ENCODE results near the gene NCKAP5. TPM values are rescaled to one million over a fixed set of nuclear protein-coding genes. Genes with fewer than 3 reads are reported as not detected.

The NCKAP5 gene
- total and polyA plus RNA-seq, 2 donors (not counting 1 experiment from before 2014, with no cell fraction given), result not detected

GRCh38 chr2:132761437-132761836 is 806.8 kb downstream of the NCKAP5 start:
- Mint-ChIP-seq H3K27ac (no peak overlapping the region), H3K27me3 (no peaks in the 10 kb centered on the region), H3K9me3 (ENCODE audit: insufficient read depth) (no peaks in the 10 kb centered on the region), H3K4me1 (no peaks in the 10 kb centered on the region), H3K4me3 (no peak overlapping the region)
- H3K27ac ChIP-seq (ENCODE audit: low read length in 2 of 2), result no peak overlapping the region
- H3K9me3 ChIP-seq (ENCODE audit: control extremely low read depth in 1 of 3, control insufficient read depth in 2 of 3, insufficient read depth in 1 of 3, low read length in 2 of 3), result no peaks in the 10 kb centered on the region
- no CpG with 5 or more reads among the region's 1 CpG for WGBS (ENCODE audit: insufficient coverage)
- H3K9ac ChIP-seq (ENCODE audit: low read length), result no peak overlapping the region
- no peaks in the 10 kb centered on the region for H3K4me1 ChIP-seq (ENCODE audit: control insufficient read depth in 2 of 2, insufficient read depth in 2 of 2, low read length in 2 of 2)
- ATAC-seq (ENCODE audit: low read depth) (no peak), DNase-seq (no peak)
- ChIA-PET POLR2A (no interaction called here), CTCF (no interaction called here)
- H3K79me2 ChIP-seq (ENCODE audit: control insufficient read depth, insufficient read depth, low read length), result no peaks in the 10 kb centered on the region
- TF ChIP-seq CTCF (IDR thresholded peaks at IDR 0.05) (no peak), EZH2 (IDR thresholded peaks at IDR 0.05; ENCODE audit: borderline replicate concordance, insufficient read depth, low read depth, low read length, poor library complexity, severe bottlenecking) (no peak)
- no peaks in the 10 kb centered on the region for H4K20me1 ChIP-seq (ENCODE audit: control insufficient read depth, insufficient read depth, low read length, poor library complexity, severe bottlenecking)
- no peaks in the 10 kb centered on the region for H3K36me3 ChIP-seq (replicated peaks in 1 of 2; ENCODE audit: control extremely low read depth in 1 of 2, control insufficient read depth in 1 of 2, extremely low read depth in 1 of 2, insufficient read depth in 2 of 2, low read length in 1 of 2)
- no peak overlapping the region for H2AFZ ChIP-seq (ENCODE audit: insufficient read depth, low read depth, low read length, poor library complexity, severe bottlenecking)
- H3K4me3 ChIP-seq (ENCODE audit: control extremely low read depth in 1 of 5, extremely low read depth in 1 of 5, insufficient read depth in 1 of 5, low read depth in 2 of 5, low read length in 4 of 5), result no peak overlapping the region
- no peak overlapping the region for H3K4me2 ChIP-seq (replicated peaks; ENCODE audit: low read depth, low read length, poor library complexity, severe bottlenecking)
- no peaks in the 10 kb centered on the region for H3K27me3 ChIP-seq (replicated peaks in 1 of 4; ENCODE audit: control extremely low read depth in 1 of 4, control insufficient read depth in 3 of 4, insufficient read depth in 4 of 4, low read length in 3 of 4)
- intact Hi-C loops (cut with micrococcal nuclease), result no loop called here

- DNase-seq (no peak), ATAC-seq (ENCODE audit: low read depth) (no peak)
- CTCF ChIA-PET, result no interaction called here
- Histone ChIP-seq H3K36me3 (replicated peaks in 1 of 2; ENCODE audit: control extremely low read depth in 1 of 2, control insufficient read depth in 1 of 2, extremely low read depth in 1 of 2, insufficient read depth in 2 of 2, low read length in 1 of 2) (no peaks in the 10 kb centered on the region), H3K4me1 (ENCODE audit: control insufficient read depth in 2 of 2, insufficient read depth in 2 of 2, low read length in 2 of 2) (no peaks in the 10 kb centered on the region), H3K9ac (ENCODE audit: low read length) (no peak overlapping the region), H2AFZ (ENCODE audit: insufficient read depth, low read depth, low read length, poor library complexity, severe bottlenecking) (no peak overlapping the region), H3K27me3 (replicated peaks in 1 of 4; ENCODE audit: control extremely low read depth in 1 of 4, control insufficient read depth in 3 of 4, insufficient read depth in 4 of 4, low read length in 3 of 4) (no peaks in the 10 kb centered on the region), H3K9me3 (ENCODE audit: control extremely low read depth in 1 of 3, control insufficient read depth in 2 of 3, insufficient read depth in 1 of 3, low read length in 2 of 3) (no peaks in the 10 kb centered on the region), H3K79me2 (ENCODE audit: control insufficient read depth, insufficient read depth, low read length) (no peaks in the 10 kb centered on the region), H3K4me3 (ENCODE audit: control extremely low read depth in 1 of 5, extremely low read depth in 1 of 5, insufficient read depth in 1 of 5, low read depth in 2 of 5, low read length in 4 of 5) (no peak overlapping the region), H3K27ac (ENCODE audit: low read length in 2 of 2) (no peak overlapping the region), H3K4me2 (replicated peaks; ENCODE audit: low read depth, low read length, poor library complexity, severe bottlenecking) (no peak overlapping the region), H4K20me1 (ENCODE audit: control insufficient read depth, insufficient read depth, low read length, poor library complexity, severe bottlenecking) (no peaks in the 10 kb centered on the region)
- intact Hi-C loops (cut with micrococcal nuclease), result no loop called here
- WGBS (ENCODE audit: insufficient coverage), result 90% methylated on average over 2 of the region's 4 CpGs
- POLR2A ChIA-PET, result no interaction called here
- Mint-ChIP-seq H3K27me3 (no peaks in the 10 kb centered on the region), H3K27ac (no peak overlapping the region), H3K4me1 (no peaks in the 10 kb centered on the region), H3K4me3 (no peak overlapping the region), H3K9me3 (ENCODE audit: insufficient read depth) (no peaks in the 10 kb centered on the region)
- TF ChIP-seq CTCF (IDR thresholded peaks at IDR 0.05) (no peak), EZH2 (IDR thresholded peaks at IDR 0.05; ENCODE audit: borderline replicate concordance, insufficient read depth, low read depth, low read length, poor library complexity, severe bottlenecking) (no peak)
These were observed 807.3 kb downstream of the NCKAP5 start for GRCh38 chr2:132760971-132761370.
